Hair follicular keratinocyte (primary cell): ENCODE measurements around the gene ADRB2. TPM values are rescaled to one million over a fixed set of nuclear protein-coding genes. Genes with fewer than 3 reads are reported as not detected.

Experiments
- total RNA-seq: library from RNA; depleted of rRNA; stranded (reverse); fragments of >200 nt; gene quantifications from 2 replicates; pipeline ENCODE4 v1.2.3, GENCODE V29; 2015

The ADRB2 gene
- 10.6 and 11.9 TPM in 2 replicates for total RNA-seq

DNA sequence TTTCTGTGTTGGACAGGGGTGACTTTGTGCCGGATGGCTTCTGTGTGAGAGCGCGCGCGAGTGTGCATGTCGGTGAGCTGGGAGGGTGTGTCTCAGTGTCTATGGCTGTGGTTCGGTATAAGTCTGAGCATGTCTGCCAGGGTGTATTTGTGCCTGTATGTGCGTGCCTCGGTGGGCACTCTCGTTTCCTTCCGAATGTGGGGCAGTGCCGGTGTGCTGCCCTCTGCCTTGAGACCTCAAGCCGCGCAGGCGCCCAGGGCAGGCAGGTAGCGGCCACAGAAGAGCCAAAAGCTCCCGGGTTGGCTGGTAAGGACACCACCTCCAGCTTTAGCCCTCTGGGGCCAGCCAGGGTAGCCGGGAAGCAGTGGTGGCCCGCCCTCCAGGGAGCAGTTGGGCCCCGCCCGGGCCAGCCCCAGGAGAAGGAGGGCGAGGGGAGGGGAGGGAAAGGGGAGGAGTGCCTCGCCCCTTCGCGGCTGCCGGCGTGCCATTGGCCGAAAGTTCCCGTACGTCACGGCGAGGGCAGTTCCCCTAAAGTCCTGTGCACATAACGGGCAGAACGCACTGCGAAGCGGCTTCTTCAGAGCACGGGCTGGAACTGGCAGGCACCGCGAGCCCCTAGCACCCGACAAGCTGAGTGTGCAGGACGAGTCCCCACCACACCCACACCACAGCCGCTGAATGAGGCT is at the start of gene ADRB2:
TSS of gene ADRB2 (plus strand) at position 559 of the 686 bp plus-strand sequence. CDS start 221 bp downstream, outside the sequence.

Other genes with a start within 250 kb of the ADRB2 start
- not detected in 2 replicates for gene HTR4, start 172.1 kb upstream of the ADRB2 start, total RNA-seq
- 6.8 and 12.1 TPM in 2 replicates for gene SH3TC2, start 236.5 kb downstream of the ADRB2 start, total RNA-seq